ENCODE measurements around the gene TMOD1.
"Not testable (repeated sequence)": the region's sequence is repeated elsewhere in the genome, so short reads cannot be mapped to it uniquely, and the experiment has no call there.

DNA sequence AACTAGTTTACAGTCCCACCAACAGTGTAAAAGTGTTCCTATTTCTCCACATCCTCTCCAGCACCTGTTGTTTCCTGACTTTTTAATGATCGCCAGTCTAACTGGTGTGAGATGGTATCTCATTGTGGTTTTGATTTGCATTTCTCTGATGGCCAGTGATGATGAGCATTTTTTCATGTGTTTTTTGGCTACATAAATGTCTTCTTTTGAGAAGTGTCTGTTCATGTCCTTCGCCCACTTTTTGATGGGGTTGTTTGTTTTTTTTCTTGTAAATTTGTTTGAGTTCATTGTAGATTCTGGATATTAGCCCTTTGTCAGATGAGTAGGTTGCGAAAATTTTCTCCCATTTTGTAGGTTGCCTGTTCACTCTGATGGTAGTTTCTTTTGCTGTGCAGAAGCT is 80.1 kb downstream of the TMOD1 start:
- TF ChIP-seq, protein P1, sequence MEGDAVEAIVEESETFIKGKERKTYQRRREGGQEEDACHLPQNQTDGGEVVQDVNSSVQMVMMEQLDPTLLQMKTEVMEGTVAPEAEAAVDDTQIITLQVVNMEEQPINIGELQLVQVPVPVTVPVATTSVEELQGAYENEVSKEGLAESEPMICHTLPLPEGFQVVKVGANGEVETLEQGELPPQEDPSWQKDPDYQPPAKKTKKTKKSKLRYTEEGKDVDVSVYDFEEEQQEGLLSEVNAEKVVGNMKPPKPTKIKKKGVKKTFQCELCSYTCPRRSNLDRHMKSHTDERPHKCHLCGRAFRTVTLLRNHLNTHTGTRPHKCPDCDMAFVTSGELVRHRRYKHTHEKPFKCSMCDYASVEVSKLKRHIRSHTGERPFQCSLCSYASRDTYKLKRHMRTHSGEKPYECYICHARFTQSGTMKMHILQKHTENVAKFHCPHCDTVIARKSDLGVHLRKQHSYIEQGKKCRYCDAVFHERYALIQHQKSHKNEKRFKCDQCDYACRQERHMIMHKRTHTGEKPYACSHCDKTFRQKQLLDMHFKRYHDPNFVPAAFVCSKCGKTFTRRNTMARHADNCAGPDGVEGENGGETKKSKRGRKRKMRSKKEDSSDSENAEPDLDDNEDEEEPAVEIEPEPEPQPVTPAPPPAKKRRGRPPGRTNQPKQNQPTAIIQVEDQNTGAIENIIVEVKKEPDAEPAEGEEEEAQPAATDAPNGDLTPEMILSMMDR (conservative IDR thresholded peaks at IDR 0.05 in 1 of 2, IDR thresholded peaks at IDR 0.05 in 1 of 2; ENCODE audit: low read depth in 1 of 2, low read length in 2 of 2) = not testable (repeated sequence)
- TF ChIP-seq EZH2 (IDR thresholded peaks at IDR 0.05; ENCODE audit: low read length, missing control alignments) = not testable (repeated sequence)

Measured in fibroblast of lung (primary cell).